DMS79 (cell line): ENCODE data around the gene PODNL1.
A peak's percentile ranks its signal among the peaks of the same experiment; 100 is the strongest.
"Not testable (repeated sequence)": the region's sequence is repeated elsewhere in the genome, so short reads cannot be mapped to it uniquely, and the experiment has no call there.

Source experiments
- DNase-seq: peaks from one replicate; lab custom pipeline; 2025; lab: John Stamatoyannopoulos, UW

PODNL1 gene

GRCh38 chr19:13938301-13939064 is at the start of gene PODNL1:
Gene PODNL1 (minus strand): TSS chr19:13938417. CDS start chr19:13938181, 236 bp downstream.
- no peak for DNase-seq

DNA sequence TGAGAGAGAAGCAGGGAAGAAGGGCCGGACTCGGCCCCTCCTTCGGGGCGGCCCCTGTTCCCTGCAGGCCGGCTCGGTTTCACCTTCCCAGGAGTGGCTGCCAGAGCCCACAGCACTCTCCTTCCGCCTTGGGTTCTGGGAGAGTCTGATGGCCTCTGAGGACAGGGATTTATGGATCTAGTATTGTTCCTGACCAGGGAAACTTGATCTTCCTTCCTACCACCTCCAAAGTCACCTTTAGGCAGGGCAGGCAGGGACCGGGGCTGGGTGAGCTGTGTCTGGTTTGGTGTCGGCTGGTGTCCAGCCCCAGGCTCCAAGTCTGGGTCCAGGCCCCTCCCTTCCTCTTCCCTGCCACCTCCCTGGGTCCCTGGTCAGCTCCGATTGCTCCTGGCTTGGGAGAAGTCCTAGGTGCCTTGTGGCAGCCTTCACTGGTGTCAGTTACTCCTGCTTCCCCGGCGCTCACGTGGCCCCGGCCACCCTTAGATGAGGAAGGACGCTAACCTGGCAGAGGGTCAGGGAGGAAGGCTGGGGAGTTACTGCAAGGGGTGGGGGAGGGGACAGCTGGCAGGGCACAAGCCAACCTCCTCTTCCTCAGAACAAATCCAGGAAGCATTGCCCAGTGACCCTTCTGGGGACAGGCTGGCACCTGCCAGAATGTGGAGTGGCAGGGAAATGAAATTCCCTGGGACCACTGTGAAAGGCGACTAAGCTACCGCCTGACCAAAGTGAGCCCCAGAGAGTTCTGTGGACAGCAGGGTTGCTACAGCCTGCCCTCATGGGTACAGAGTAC is 49.1 kb upstream of the PODNL1 start:
- DNase-seq, result no peak

DNA sequence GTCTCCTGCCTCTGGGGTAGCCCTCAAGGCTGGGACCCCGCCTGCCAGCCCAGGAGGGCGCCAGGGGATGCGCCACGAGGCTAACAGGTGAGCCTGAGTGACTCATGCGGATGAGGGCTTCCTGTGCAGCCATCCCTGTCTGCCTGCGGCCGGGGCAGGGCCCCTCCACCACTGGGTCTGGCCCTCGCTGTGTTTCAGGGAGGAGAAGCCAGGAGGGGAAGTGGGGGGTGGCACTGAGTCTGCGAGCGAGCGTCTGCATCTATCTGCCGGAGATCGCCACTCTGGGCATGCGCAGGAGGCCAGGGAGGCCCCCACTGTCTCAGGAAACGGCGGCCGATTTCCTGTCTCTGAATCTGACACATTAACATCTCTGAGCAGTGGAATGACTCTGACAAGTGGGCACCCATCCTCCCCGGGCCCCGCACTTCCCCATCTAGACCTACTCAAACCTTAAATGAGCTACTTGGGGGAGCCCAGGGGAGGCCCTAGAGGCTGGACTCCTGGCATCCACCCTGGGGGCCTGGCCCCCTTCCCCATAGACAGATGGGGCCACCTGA is 48.2 kb upstream of the PODNL1 start:
- DNase-seq, result peak; percentile 84

- DNase-seq, result peak; percentile 68
These were observed 47.6 kb upstream of the PODNL1 start for GRCh38 chr19:13985771-13986347.

GRCh38 chr19:13984875-13985741 is 46.9 kb upstream of the PODNL1 start:
- peak; percentile 67 for DNase-seq

DNA sequence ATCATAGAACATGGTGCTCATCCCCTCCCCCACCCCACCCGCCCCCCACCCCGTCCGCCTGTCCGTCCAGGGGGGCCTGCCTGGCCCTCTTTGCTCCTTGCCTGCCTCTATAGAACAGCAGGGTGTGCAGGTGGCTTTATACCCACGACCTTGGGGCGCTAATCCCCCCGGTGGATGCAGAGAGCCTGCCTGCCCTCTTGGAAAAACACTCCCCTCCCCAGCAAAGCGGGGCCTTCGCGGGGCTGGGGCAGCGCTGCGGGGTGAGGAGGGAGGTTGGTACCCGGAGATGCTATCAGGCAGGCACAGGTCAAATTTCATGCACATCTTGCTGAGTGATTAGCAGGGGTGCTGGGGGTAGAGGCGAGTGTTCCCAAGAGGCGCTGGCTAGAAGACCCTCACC is 46.0 kb upstream of the PODNL1 start:
- DNase-seq, result no peak

GRCh38 chr19:13983213-13983889 is 45.1 kb upstream of the PODNL1 start:
- DNase-seq, result no peak

DNA sequence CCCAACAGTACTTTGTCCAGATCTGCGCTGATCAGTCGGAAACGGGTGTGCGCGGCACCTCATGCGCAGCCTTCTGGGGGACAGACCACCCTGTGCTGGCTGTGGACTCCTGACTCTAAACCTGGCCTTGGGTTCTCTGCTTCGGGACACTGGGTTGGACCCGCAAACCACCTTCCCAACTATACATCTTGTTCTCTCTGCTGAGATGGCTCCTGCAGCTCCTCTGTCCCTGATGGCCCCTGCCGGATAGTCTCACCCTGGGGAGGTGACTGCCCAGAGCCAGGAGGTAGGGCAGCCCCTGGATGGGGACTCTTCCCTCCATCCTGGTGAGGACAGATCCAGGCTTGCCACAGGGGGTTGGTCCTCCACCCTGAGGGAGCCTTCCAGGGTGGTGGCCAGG is 44.6 kb upstream of the PODNL1 start:
- no peak for DNase-seq

GRCh38 chr19:13981988-13982501 is 43.8 kb upstream of the PODNL1 start:
- no peak for DNase-seq

DNA sequence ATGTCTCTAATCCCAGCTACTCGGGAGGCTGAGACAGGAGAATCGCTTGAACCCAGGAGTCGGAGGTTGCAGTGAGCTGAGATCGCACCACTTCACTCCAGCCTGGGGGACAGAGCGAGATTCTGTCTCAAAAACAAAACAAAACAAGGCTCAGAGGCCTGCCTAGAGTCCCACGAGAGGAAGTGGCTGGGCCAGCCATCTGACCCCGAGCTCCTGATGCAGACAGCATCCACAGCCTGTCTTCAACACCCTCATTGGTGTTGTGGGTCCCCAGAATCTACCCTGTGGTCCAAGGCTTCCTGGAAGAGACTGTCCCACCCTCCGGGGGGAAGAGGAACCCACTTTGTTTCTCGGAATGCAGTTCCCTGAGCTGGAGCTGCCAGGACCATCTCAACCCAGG is 43.2 kb upstream of the PODNL1 start:
- no peak for DNase-seq

- no peak for DNase-seq
These were observed 42.8 kb upstream of the PODNL1 start for GRCh38 chr19:13981021-13981420.

DNA sequence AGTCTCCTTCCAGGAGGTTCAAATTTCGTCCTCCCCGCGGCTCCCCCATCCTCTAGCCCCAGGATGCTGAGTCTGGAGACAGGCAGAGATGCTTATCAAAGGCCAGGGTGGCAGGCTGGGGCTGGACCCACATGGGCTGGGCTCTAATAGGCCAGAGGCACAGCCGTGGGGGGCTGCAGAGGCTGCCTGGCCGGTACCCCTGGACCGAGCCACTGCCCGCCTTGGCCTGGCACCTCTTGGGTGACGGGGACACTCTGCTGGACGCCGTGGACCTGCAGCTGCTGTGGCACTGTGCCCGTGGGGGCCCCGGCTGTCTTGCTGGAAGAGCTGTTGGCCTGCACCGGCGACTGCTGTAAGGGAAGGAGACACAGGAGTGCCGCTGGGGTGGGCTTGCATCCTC is 42.1 kb upstream of the PODNL1 start:
- DNase-seq, result no peak

DNA sequence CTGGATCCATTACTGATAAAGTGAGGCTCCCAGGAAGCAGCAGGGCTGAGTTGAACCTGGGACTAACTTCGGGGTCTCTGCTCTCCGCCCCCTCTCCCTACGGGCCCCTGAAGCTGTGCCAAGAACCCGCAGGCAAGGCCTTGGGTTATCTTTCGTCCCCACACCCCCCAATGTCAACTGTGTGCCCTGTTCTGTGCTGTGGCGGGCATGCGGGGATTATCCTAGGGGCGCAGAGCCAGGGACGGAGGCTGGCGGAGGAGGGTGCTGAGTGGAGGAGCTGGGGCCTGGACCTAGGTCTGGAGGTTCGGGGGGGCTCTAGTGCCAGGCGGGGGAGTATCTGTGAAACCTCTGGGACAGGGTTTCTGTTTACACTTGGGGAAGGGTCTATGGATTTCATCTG is 41.5 kb upstream of the PODNL1 start:
- DNase-seq, result no peak

- DNase-seq, result no peak
These were observed 41.0 kb upstream of the PODNL1 start for GRCh38 chr19:13979244-13979615.

- no peak for DNase-seq
These were observed 40.4 kb upstream of the PODNL1 start for GRCh38 chr19:13978351-13979243.

DNA sequence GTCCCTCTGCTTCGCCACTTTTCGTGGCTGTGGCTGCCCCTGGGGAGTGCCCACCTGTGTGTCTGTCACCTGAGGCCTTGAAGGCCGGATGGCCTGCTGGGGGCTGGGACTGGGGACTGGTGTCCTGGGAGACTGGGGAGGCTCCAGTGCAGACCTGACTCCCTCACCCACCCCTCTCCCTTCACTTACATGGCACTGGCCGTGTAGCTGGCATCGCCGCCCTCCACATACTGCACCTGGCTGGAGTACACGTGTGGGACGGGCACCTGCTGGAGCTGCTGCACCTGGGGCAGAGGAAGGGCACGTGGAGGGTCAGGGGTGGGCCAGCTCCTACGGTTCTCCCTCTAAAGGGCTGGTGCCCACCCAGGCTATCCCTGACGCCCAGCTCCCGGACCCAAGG is 39.6 kb upstream of the PODNL1 start:
- no peak for DNase-seq

DNA sequence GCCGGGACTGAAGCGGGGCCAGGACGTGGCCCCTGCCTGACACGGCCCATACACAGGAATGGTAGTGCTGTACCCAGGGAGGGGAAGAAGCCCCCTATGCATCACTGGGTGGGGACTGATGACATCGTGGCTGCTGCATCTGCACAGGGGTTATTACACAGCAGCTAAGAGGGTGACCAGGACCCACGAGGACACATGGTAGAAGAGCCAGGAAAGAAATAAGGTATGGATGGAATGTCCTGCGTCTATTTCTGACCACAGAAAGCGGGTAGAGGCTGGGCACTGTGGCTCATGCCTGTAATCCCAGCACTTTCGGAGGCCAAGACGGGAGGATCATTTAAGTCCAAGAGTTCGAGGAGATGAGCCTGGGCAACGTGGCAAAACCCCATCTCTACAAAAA is 38.2 kb upstream of the PODNL1 start:
- DNase-seq, result no peak

- no peak for DNase-seq
These were observed 37.7 kb upstream of the PODNL1 start for GRCh38 chr19:13975870-13976269.

DNA sequence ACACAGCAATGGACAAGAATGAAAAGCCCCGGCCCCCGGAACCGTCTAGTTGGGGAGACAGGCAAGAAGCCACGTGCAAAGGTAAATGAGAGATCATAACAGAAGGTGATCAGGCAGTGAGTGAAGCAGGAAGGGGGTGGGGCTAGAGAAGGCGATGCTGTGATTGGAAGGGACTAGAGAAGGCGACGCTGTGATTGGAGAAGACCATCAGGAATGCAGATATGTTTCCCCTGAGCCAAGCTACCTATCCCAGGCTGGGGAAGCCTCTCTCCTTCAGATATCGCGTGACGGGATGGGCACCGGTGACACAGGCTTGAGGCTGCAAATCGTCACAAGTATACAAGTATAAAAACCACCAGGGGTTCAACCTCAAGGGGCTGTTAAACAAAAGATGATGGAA is 35.9 kb upstream of the PODNL1 start:
- DNase-seq, result no peak

- not testable (repeated sequence) for DNase-seq
These were observed 35.3 kb upstream of the PODNL1 start for GRCh38 chr19:13973479-13973878.
